IPS-18c (cell line): ENCODE results near the gene CECR2.
"Not testable (repeated sequence)": the region's sequence is repeated elsewhere in the genome, so short reads cannot be mapped to it uniquely, and the experiment has no call there.

Experiments used
- H3K4me3 ChIP-seq: 2 replicates; pipeline ENCODE4 v1.7.0; 2013; ENCODE audit warnings: low read depth, mild to moderate bottlenecking, low read length, moderate library complexity; ENCODE audit not compliant: insufficient read depth
- H3K9me3 ChIP-seq: one replicate; pipeline ENCODE4 v1.6.1; 2013; ENCODE audit warnings: mild to moderate bottlenecking, low read length, moderate library complexity; ENCODE audit not compliant: control insufficient read depth, insufficient read depth

CECR2 gene

GRCh38 chr22:17427528-17427927 is 58.3 kb downstream of the CECR2 start:
- H3K4me3 ChIP-seq, result not testable (repeated sequence)

GRCh38 chr22:17429516-17429915 is 60.3 kb downstream of the CECR2 start:
- Histone ChIP-seq H3K4me3 (no peak overlapping the region), H3K9me3 (no peaks in the 10 kb centered on the region)

More at GRCh38 chr22:17427528-17427927, 58.3 kb downstream of the CECR2 start:
- not testable (repeated sequence) for H3K9me3 ChIP-seq

GRCh38 chr22:17430412-17430811 is 61.2 kb downstream of the CECR2 start:
- H3K9me3 ChIP-seq, result no peaks in the 10 kb centered on the region
- no peak overlapping the region for H3K4me3 ChIP-seq

- Histone ChIP-seq H3K9me3 (no peaks in the 10 kb centered on the region), H3K4me3 (no peak overlapping the region)
Measured at GRCh38 chr22:17431179-17431578, 61.9 kb downstream of the CECR2 start.

- no peaks in the 10 kb centered on the region for H3K9me3 ChIP-seq
Measured at GRCh38 chr22:17434856-17435255, 65.6 kb downstream of the CECR2 start.

GRCh38 chr22:17435375-17435774 is 66.1 kb downstream of the CECR2 start:
- no peaks in the 10 kb centered on the region for H3K9me3 ChIP-seq
- H3K4me3 ChIP-seq, result no peak overlapping the region

More at GRCh38 chr22:17434856-17435255, 65.6 kb downstream of the CECR2 start:
- H3K4me3 ChIP-seq, result no peak overlapping the region

GRCh38 chr22:17436382-17436980 is 67.2 kb downstream of the CECR2 start:
- Histone ChIP-seq H3K4me3 (peak overlapping the region; percentile 25; the same call in 1 of the 2 replicates), H3K9me3 (no peaks in the 10 kb centered on the region)

- Histone ChIP-seq H3K4me3 (peak overlapping the region; percentile 25; the same call in 1 of the 2 replicates), H3K9me3 (no peaks in the 10 kb centered on the region)
Measured at GRCh38 chr22:17436981-17437412, 67.7 kb downstream of the CECR2 start.

GRCh38 chr22:17438026-17438425 is 68.8 kb downstream of the CECR2 start:
- H3K9me3 ChIP-seq, result no peaks in the 10 kb centered on the region

GRCh38 chr22:17441326-17441725 is 72.1 kb downstream of the CECR2 start:
- Histone ChIP-seq H3K9me3 (no peaks in the 10 kb centered on the region), H3K4me3 (no peak overlapping the region)

More at GRCh38 chr22:17438026-17438425, 68.8 kb downstream of the CECR2 start:
- H3K4me3 ChIP-seq, result no peak overlapping the region

- Histone ChIP-seq H3K9me3 (no peaks in the 10 kb centered on the region), H3K4me3 (no peak overlapping the region)
Measured at GRCh38 chr22:17443405-17444203, 74.3 kb downstream of the CECR2 start.

- H3K4me3 ChIP-seq, result no peak overlapping the region
- H3K9me3 ChIP-seq, result no peaks in the 10 kb centered on the region
Measured at GRCh38 chr22:17444204-17444504, 74.9 kb downstream of the CECR2 start.

- H3K4me3 ChIP-seq, result no peak overlapping the region
- H3K9me3 ChIP-seq, result no peaks in the 10 kb centered on the region
Measured at GRCh38 chr22:17446698-17447097, 77.4 kb downstream of the CECR2 start.

GRCh38 chr22:17451316-17451715 is 82.1 kb downstream of the CECR2 start:
- Histone ChIP-seq H3K4me3 (no peak overlapping the region), H3K9me3 (no peaks in the 10 kb centered on the region)

GRCh38 chr22:17460895-17461294 is 91.6 kb downstream of the CECR2 start:
- no peaks in the 10 kb centered on the region for H3K9me3 ChIP-seq
- no peak overlapping the region for H3K4me3 ChIP-seq

GRCh38 chr22:17470880-17471500 is 101.7 kb downstream of the CECR2 start:
- H3K9me3 ChIP-seq, result no peaks in the 10 kb centered on the region

GRCh38 chr22:17471886-17472535 is 102.8 kb downstream of the CECR2 start:
- Histone ChIP-seq H3K4me3 (no peak overlapping the region), H3K9me3 (no peaks in the 10 kb centered on the region)

More at GRCh38 chr22:17470880-17471500, 101.7 kb downstream of the CECR2 start:
- no peak overlapping the region for H3K4me3 ChIP-seq

GRCh38 chr22:17472932-17473331 is 103.7 kb downstream of the CECR2 start:
- Histone ChIP-seq H3K4me3 (no peak overlapping the region), H3K9me3 (no peaks in the 10 kb centered on the region)
